GM12891 (cell line): ENCODE results near the gene CAPZA3.

Experiments
- DNase-seq: peaks from one replicate; pipeline ENCODE4 v3.0.0; 2011; ENCODE audit warnings: low spot score; ENCODE audit not compliant: insufficient read length
- FAIRE-seq: peaks from 2 replicates; lab custom pipeline; 2011; peaks lifted over from hg19 to GRCh38; lab: Jason Lieb, UNC
- PAX5 ChIP-seq: IDR thresholded peaks from 2 replicates; pipeline ENCODE4 v1.6.1; 2011; ENCODE audit warnings: low read length, moderate library complexity, mild to moderate bottlenecking; ENCODE audit not compliant: insufficient read depth, severe bottlenecking
- POLR2A ChIP-seq: IDR thresholded peaks from 2 replicates; pipeline ENCODE4 v1.6.1; 2011; ENCODE audit warnings: low read depth, low read length, control low read depth
- POLR2AphosphoS5 ChIP-seq: IDR thresholded peaks from 2 replicates; pipeline ENCODE4 v1.6.1; 2011; ENCODE audit warnings: low read depth, low read length, control low read depth
- POU2F2 ChIP-seq: IDR thresholded peaks from 2 replicates; pipeline ENCODE4 v1.6.1; 2011; ENCODE audit warnings: low read depth, mild to moderate bottlenecking, control low read depth, low read length, moderate library complexity
- SPI1 ChIP-seq: IDR thresholded peaks from 2 replicates; pipeline ENCODE4 v1.6.1; 2011; ENCODE audit warnings: low read depth, low read length, control low read depth
- TAF1 ChIP-seq: IDR thresholded peaks from 2 replicates; pipeline ENCODE4 v1.6.1; 2011; ENCODE audit warnings: low read depth, low read length, control low read depth

Gene CAPZA3

DNA sequence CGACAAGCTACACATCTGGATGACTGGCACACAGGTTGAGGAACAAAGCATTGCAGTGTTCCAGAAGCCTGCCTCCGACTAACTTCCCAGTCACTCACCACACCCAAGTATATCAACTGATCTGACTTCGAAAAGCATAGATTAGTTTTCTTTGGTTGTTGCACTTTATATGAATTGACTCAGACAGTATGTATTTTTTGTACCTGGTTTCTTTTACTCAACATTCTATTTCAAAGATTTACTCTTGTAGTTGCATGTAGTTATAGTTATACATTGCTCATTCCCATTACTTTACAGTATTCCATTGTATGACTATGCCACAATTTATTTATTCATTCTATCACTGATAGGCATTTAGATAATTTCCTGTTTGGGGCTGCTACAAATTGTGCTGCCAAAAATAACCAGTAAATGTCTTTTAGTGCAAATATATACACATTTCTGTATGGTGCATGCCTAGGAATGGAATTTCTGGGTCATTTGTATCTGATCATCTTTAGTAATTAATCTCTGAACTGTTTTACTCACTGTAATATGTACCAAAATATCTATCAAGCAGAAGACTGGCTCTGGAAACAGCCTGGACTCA lies 17.9 kb upstream of the CAPZA3 start:
- TF ChIP-seq PAX5: no peak
- TF ChIP-seq POU2F2: no peak
- no peak for TF ChIP-seq POLR2A
- TF ChIP-seq POLR2AphosphoS5: no peak
- TF ChIP-seq SPI1: no peak
- TF ChIP-seq TAF1: no peak
- FAIRE-seq: no peak
- no peak for DNase-seq

DNA sequence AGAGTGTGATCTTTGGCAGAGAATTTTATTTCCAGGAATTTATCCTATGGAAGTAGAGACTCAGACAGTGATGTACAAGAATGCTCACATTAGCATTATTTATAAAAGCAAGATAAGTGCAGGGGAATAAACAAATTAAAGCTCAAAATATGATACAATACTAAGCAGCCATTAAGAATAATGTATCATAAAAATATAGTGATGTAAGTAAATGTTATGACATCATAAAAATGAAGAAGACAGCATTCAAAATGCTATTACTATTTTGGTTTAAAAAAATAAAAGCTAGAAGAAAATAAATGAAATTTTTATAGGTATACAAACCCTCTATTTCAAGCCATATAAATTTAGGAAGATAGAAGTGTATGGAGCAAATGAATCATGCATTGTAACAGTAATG lies 17.2 kb upstream of the CAPZA3 start:
- FAIRE-seq: no peak
- no peak for DNase-seq
- TF ChIP-seq POU2F2 (no peak), POLR2A (no peak), POLR2AphosphoS5 (no peak), PAX5 (no peak), TAF1 (no peak), SPI1 (no peak)

DNA sequence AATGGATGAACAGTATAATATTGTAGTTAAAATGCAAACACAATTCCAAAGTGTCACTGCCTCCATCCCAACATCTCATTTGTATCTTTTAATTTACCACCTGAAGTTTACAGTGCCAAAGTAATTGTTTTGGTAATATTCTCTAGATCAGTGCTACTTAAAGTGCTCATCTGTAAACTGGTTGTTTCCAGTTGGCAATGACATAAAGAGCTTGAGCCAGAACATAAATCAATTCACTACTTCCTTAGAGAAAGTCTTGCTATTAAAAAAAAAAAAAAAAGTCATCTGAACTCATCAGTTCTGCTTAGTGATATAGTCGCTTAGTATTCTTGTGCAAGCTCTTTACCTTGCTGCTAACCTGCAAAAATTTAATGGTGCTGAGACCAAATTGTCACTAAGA lies 16.5 kb upstream of the CAPZA3 start:
- FAIRE-seq (no peak), DNase-seq (no peak)
- TF ChIP-seq POU2F2 (no peak), POLR2A (no peak), PAX5 (no peak), TAF1 (no peak), SPI1 (no peak), POLR2AphosphoS5 (no peak)

DNA sequence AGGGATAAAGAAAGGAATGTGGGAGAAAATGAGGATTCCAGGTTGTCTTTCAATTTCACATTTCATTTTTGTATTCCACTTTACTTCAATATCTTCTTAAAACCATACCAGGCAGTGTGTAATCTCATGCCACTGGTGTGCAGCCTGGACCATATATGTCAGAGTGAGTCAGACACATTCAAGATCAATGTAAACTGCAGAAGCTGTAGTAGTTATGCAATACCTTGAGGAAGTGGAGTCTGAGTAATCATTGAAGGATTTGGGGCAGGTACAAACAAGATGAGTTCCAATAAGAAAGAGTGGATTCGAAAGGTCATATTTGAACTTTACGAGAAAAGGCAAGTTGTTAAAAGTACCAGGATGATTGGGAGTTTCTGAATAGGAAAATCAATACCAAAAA lies 14.2 kb upstream of the CAPZA3 start:
- no peak for DNase-seq
- no peak for TF ChIP-seq POU2F2
- no peak for FAIRE-seq

DNA sequence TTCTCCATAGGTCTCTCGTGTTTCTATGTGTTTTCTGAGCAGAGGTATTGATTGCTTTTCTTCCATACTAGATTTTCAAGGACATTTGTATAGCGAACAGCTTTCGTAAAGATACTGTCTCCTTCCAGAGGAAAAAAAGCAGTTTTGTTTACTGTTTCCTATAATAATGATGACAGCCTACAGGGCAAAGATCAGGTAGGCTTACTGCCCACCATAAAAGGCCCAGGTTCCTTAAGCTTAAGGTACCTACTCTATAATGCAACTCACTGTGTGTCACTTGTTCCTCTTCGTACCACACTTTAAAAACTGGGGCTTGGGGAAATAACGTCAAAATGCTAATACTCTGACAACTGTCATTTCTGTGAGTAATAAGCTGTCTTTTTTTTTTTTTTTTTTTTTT lies 6.8 kb upstream of the CAPZA3 start:
- FAIRE-seq (no peak), DNase-seq (no peak)
- no peak for TF ChIP-seq PAX5
- TF ChIP-seq POU2F2: no peak
- no peak for TF ChIP-seq SPI1
- no peak for TF ChIP-seq TAF1
- TF ChIP-seq POLR2A: no peak
- no peak for TF ChIP-seq POLR2AphosphoS5

DNA sequence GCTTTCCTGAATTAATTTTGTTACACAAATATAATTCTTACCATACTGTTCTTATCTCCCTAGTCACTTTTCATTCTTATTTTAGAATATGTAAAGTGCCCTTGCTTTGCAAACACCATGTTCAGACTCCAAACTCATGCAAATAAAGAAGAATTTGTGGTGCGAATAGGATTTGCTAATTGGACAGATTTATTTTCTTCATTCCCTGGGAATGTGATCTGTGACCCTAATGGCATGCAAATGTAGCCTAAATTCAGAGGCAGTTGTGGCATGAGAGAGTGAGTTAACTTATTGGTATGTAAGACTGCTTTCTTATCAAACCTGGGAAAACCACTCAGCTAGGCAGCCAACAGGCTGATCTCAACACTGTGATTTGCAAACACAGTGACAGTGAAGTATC lies 10.0 kb downstream of the CAPZA3 start:
- TF ChIP-seq TAF1: no peak
- no peak for TF ChIP-seq POLR2AphosphoS5
- no peak for TF ChIP-seq PAX5
- TF ChIP-seq POU2F2: no peak
- TF ChIP-seq POLR2A: no peak
- TF ChIP-seq SPI1: no peak
- no peak for DNase-seq

DNA sequence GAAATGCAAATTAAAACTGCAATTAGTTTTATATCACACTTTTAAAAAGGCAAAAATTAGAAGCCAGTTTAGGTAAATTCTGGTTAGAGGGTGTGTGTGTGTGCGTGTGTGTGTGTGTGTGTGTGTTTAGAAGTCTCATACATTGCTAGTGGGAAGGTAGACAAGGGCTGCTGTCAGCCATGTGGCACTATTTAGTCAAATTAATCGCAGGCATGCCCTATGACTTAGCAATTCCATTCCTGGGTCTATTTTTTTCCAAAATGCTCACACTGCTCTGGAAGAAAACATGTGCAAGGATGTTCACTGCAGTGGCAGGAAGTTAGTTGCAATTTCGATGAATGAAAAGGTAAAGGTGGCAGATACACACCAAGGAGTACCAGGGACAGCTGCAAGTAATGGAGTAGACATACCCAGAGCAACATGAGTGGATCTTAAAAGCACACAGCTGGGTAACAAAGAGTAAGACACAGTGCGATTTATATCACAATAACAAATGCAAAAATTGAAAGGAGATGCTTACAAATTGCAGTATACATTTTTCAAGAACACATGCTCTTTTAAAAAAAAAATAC lies 11.6 kb downstream of the CAPZA3 start:
- TF ChIP-seq POLR2A (no peak), POLR2AphosphoS5 (no peak), TAF1 (no peak), SPI1 (no peak), POU2F2 (no peak)
- FAIRE-seq: no peak
- no peak for DNase-seq

More for the DNA sequence above, 10.0 kb downstream of the CAPZA3 start:
- FAIRE-seq: no peak

DNA sequence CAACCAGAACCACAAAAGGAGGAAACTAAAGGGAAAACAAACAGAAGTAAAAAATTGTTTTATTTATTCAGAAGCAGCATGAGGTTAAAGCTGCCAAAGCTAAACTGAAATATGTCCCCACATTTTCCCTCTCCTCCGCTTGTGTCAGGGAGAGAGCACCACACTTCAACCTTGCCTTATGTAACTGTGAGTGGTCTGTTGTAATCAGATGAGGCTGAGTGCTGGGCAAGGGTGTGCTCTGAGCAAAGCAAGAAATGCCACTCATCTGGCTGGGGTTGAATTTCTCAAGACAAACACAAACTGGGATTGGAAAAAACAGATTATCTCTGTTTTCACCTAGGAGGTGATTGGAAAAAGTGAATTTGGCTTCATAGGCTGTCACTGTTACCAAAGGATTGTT lies 12.2 kb downstream of the CAPZA3 start:
- FAIRE-seq (no peak), DNase-seq (no peak)
- no peak for TF ChIP-seq PAX5
- TF ChIP-seq POLR2A: no peak
- no peak for TF ChIP-seq POU2F2
- TF ChIP-seq TAF1: no peak
- TF ChIP-seq SPI1: no peak
- TF ChIP-seq POLR2AphosphoS5: no peak

DNA sequence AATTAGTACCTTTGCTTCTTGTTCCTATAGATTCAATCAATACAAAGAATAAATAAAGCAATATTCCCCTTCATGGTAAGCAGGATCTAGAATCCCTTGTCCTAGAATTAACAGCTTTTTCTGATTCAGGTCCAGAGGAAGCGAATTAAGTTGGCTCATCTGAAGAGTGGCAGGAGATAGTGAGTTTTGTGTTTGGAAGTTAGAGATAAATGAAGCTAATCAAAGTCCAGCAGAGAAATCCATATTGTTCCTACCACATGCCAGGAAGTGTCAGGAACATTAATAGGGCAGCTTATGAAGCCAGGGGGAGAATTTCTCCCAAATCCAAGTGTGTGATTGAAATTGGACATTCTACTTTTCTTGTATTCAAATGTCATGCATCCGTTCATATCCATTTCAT lies 13.9 kb downstream of the CAPZA3 start:
- TF ChIP-seq SPI1 (no peak), POLR2AphosphoS5 (no peak), PAX5 (no peak), TAF1 (no peak), POU2F2 (no peak), POLR2A (no peak)
- DNase-seq (no peak), FAIRE-seq (no peak)

DNA sequence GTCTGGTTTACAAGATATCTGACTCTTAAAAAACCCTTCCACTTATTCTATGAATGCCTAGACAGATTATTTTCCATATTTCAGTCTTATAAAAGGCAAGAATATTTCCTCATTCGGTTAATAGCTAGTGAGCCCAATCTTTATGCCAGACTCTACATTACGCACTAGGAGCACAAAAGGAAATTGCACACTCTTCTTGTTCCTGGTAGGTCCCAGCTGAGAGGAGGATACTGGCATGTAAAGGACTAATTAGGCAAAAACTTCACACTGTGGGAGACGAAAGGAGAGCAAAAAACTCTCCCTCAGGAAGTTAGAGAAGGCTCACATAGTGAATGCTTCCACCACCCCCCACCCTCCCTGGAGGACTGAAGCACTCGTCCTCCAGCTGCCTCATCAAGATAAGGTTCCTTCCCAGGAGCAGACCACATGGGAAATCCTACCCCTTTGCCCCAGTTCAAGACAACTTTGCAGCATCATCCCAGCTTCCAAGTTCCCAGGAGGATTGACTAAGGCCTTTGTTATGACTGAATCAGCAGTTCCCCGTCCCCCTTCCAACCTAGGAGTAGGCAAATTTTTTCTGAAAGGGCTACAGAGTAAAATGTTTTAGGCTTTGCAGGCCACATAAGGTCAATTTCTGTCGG lies 14.5 kb downstream of the CAPZA3 start:
- DNase-seq: no peak
- FAIRE-seq: no peak
- TF ChIP-seq POLR2AphosphoS5 (no peak), POU2F2 (no peak), POLR2A (no peak)
